ENCODE data around the gene AHCYL1.

Gene AHCYL1

GRCh38 chr1:109997867-109998229, 13.3 kb downstream of the AHCYL1 start:
- Histone ChIP-seq H3K36me3 (no peaks in the 10 kb centered on the region), H3K4me1 (peaks cover 0 to 39% (median 19%) of the 10 kb centered on the region in 4 donors), H3K27me3 (no peaks in the 10 kb centered on the region), H3K27ac (no peak overlapping the region), H3K4me3 (no peak overlapping the region), H3K9me3 (no peaks in the 10 kb centered on the region)
- intact Hi-C loops (cut with DNase I; ENCODE audit: low total_unique reads): no loop called here
- no peak for TF ChIP-seq CTCF (IDR thresholded peaks at IDR 0.05)
- DNase-seq: no peak

GRCh38 chr1:110002695-110003094, 18.1 kb downstream of the AHCYL1 start:
- no peak for DNase-seq
- no peaks in the 10 kb centered on the region for H3K27me3 ChIP-seq
- intact Hi-C loops (cut with DNase I; ENCODE audit: low total_unique reads): no loop called here
- H3K36me3 ChIP-seq: no peaks in the 10 kb centered on the region
- peak overlapping the region in 1 of 2 donors; percentile 60 for H3K27ac ChIP-seq
- TF ChIP-seq CTCF (IDR thresholded peaks at IDR 0.05): no peak
- peaks cover 0 to 48% (median 28%) of the 10 kb centered on the region in 4 donors for H3K4me1 ChIP-seq
- H3K4me3 ChIP-seq: no peak overlapping the region
- H3K9me3 ChIP-seq: no peaks in the 10 kb centered on the region

- TF ChIP-seq CTCF (IDR thresholded peaks at IDR 0.05): no peak
- Histone ChIP-seq H3K4me1 (peaks cover 0 to 48% (median 28%) of the 10 kb centered on the region in 4 donors), H3K27ac (peak overlapping the region; percentile 60 to 66), H3K4me3 (peak overlapping the region in 1 of 2 donors; percentile 14), H3K36me3 (peaks cover 0 to 2% (median 2%) of the 10 kb centered on the region in 3 donors), H3K9me3 (no peaks in the 10 kb centered on the region), H3K27me3 (no peaks in the 10 kb centered on the region)
- peak; percentile 86 to 88 for DNase-seq
- intact Hi-C loops (cut with DNase I; ENCODE audit: low total_unique reads): no loop called here
Measured at GRCh38 chr1:110003747-110004428, 19.3 kb downstream of the AHCYL1 start.

- peaks cover 7 to 9% (median 9%) of the 10 kb centered on the region in 3 donors for H3K36me3 ChIP-seq
- no peak for DNase-seq
- no peak for TF ChIP-seq CTCF (IDR thresholded peaks at IDR 0.05)
- H3K4me1 ChIP-seq: peaks cover 0 to 48% (median 28%) of the 10 kb centered on the region in 4 donors
- peak overlapping the region; percentile 60 to 66 for H3K27ac ChIP-seq
- intact Hi-C loops (cut with DNase I; ENCODE audit: low total_unique reads): no loop called here
- H3K9me3 ChIP-seq: no peaks in the 10 kb centered on the region
- peak overlapping the region in 1 of 2 donors; percentile 14 for H3K4me3 ChIP-seq
- H3K27me3 ChIP-seq: no peaks in the 10 kb centered on the region
Measured at GRCh38 chr1:110004583-110004982, 20.0 kb downstream of the AHCYL1 start.

GRCh38 chr1:110005971-110006370, 21.4 kb downstream of the AHCYL1 start:
- no peak for DNase-seq
- Histone ChIP-seq H3K27ac (no peak overlapping the region), H3K4me1 (peaks cover 0 to 48% (median 28%) of the 10 kb centered on the region in 4 donors), H3K36me3 (peaks cover 21 to 23% (median 23%) of the 10 kb centered on the region in 3 donors), H3K9me3 (no peaks in the 10 kb centered on the region), H3K27me3 (no peaks in the 10 kb centered on the region), H3K4me3 (no peak overlapping the region)
- no peak for TF ChIP-seq CTCF (IDR thresholded peaks at IDR 0.05)
- intact Hi-C loops (cut with DNase I; ENCODE audit: low total_unique reads): no loop called here
